Activated CD4-positive, CD25-positive, alpha-beta regulatory T cell treated with anti-CD3 and anti-CD28 coated beads, Interleukin-2, amount 50 U/mL, for 16 hours (primary cell): ENCODE results near the gene RLF.

ENCODE experiments used
- DNase-seq: peaks from one replicate; pipeline ENCODE4 v3.0.0-alpha.2; 2020; ENCODE audit warnings: low read depth, low spot score

The RLF gene

DNA sequence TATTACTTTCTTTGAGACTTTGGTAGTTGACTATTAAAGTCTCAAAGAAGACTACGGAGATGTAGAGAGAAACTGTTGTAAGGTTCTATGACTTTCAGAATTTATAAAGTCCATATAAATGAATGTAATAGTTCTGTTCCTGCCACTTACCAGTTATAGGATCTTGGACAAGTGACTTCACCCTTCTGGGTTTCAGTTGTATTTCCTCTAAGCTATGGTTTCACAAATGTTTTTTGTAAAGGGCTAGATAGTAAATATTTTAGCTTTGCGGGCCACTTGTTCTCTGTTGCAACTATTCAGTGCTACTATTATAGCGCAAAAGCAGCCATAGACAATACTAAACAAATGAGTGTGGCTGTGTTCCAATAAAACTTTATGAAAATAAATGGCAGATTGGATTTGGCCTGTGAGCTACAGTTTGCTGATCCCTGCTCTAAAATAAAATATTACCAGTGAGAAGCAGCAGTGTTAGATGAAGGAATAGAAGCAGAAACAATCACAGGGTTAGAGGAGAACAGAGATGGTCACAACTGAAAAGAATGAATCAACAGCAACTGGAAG is 111.5 kb downstream of the RLF start:
- no peak for DNase-seq

DNA sequence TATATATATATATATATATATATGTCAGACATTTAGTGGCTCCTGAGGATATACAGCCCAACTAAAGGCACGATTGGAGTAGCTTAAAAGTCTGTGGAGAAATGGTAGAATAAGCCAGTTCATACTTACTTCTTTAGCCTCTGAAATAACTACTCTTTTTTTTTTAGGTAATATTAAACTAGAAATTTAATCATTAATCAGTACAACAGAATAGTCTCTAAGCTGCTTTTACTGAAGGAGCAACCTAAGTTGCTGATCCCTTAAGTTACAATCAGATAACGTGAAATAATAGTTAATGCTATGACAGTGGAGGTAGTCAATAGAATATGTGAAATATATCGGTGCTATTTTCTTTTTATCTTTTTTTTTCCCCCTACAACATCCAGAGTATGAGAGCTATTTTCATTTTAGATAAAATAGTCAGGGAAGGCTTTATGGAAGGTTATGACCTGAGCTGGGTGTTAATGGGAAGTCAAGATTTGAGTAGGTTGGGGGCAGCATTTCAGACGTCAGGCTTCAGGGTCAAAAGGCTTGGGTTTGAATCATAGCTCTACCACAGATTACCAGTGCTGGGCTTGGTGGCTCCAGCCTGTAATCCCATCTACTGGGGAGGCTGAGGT is 112.5 kb downstream of the RLF start:
- no peak for DNase-seq

DNA sequence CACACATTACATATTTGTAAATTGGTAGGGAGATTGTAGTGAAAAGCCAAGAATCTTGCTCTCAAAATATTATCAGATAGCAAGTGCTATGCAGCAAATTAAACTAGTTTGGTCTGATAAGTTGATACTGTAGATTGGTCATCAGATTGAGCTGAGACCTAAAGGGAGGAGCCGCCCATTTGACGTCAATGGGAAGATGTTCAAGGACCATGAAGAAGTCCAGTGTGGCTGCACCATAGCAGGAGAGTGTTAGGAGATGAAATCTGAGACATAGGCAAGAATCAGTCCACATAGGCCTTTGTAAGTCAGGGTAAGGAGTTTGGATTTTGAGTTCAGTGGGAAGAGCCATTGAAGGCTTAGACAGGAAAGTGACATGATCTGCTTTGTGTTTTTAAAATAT is 113.1 kb downstream of the RLF start:
- DNase-seq, result no peak

DNA sequence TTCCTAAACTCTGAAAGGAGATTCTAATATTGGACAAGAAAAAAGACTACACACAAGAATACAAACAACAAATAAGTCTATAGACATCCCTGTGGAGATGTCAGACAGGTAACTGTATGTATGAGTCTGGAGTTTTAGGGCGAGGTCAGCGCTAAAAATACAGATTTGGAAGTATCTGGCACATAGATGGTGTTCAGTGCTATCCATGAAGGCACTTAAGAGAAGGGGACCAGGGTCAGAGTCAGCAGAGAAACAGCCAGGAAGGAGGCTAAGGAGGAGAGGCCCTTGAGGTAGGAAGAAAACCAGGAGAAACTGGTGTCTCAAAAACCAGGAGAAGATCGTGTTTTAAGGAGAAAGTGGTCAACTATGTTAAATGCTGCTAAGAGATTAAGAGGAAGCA is 114.9 kb downstream of the RLF start:
- no peak for DNase-seq

DNA sequence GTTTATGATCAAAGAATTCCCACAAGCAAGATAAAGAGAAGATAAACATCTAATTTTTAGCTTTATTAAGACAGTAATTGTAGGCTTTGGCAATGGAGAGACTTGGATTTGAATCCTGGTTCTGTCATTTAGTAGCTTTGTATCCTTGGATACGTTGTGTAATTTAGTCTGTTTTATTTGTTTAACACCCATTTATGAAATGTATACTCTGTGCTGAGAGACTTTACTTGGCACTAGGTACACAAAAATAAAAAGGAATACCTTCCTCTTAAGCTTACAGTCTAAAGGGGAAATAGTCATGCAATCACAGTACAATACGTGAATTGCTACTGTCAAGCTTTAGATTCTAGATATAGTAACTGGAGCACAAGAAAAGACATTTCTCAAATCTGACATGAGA is 120.7 kb downstream of the RLF start:
- DNase-seq, result no peak
